HepG2 (cell line): ENCODE measurements around the gene FFAR1. TPM values are rescaled to one million over a fixed set of nuclear protein-coding genes. Genes with fewer than 3 reads are reported as not detected.

ENCODE experiments used
- AGO2 ChIP-seq: fragments of 200-400 bp; formaldehyde crosslinking; optimal IDR thresholded peaks from 2 replicates; pipeline ENCODE3; 2017; ENCODE audit warnings: mild to moderate bottlenecking, low read depth, low read length, moderate library complexity
- AKAP8 ChIP-seq: sonication (generic); formaldehyde crosslinking; IDR thresholded peaks from 2 replicates; pipeline ENCODE4 v1.5.1; 2020; ENCODE audit warnings: mild to moderate bottlenecking, missing genetic modification reagents
- ARNT ChIP-seq: fragments of 450-650 bp; IDR thresholded peaks from 2 replicates; pipeline ENCODE4 v1.6.1; 2017
- ATAD3A ChIP-seq: sonication (generic); formaldehyde crosslinking; IDR thresholded peaks from 2 replicates; pipeline ENCODE4 v1.4.0; 2020; ENCODE audit warnings: missing genetic modification reagents
- DMTF1 ChIP-seq: sonication (generic); formaldehyde crosslinking; IDR thresholded peaks from 2 replicates; pipeline ENCODE4 v1.4.0; 2020; ENCODE audit warnings: mild to moderate bottlenecking, missing genetic modification reagents
- HDAC2 ChIP-seq: sonication (generic); formaldehyde crosslinking; IDR thresholded peaks from 2 replicates; pipeline ENCODE4 v1.4.0; 2020; ENCODE audit warnings: missing genetic modification reagents
- HNRNPLL ChIP-seq: fragments of 200-400 bp; formaldehyde crosslinking; IDR thresholded peaks from 2 replicates; pipeline ENCODE4 v1.6.1; 2017; ENCODE audit warnings: mild to moderate bottlenecking, low read depth, low read length; ENCODE audit not compliant: poor library complexity, severe bottlenecking
- HOXA3 ChIP-seq: sonication (generic); formaldehyde crosslinking; IDR thresholded peaks from 2 replicates; pipeline ENCODE4 v1.5.0; 2020; ENCODE audit warnings: missing genetic modification reagents
- HOXD1 ChIP-seq: sonication (generic); formaldehyde crosslinking; IDR thresholded peaks from 2 replicates; pipeline ENCODE4 v1.5.0; 2020; ENCODE audit warnings: missing genetic modification reagents
- JUNB ChIP-seq: sonication (generic); formaldehyde crosslinking; IDR thresholded peaks from 2 replicates; pipeline ENCODE4 v1.8.0; 2022; ENCODE audit warnings: missing genetic modification reagents, mild to moderate bottlenecking, borderline replicate concordance
- NCOA1 ChIP-seq: sonication (generic); formaldehyde crosslinking; IDR thresholded peaks from 2 replicates; pipeline ENCODE4 v1.9.0; 2021; ENCODE audit warnings: missing genetic modification reagents
- POLR2AphosphoS5 ChIP-seq: IDR thresholded peaks from 2 replicates; pipeline ENCODE4 v1.6.1; 2012; ENCODE audit warnings: low read depth, low read length
- RAD21 ChIP-seq: fragments of 450-650 bp; formaldehyde crosslinking; IDR thresholded peaks from 2 replicates; pipeline ENCODE4 v1.5.0; 2020; ENCODE audit warnings: mild to moderate bottlenecking
- SAP130 ChIP-seq: IDR thresholded peaks from 2 replicates; pipeline ENCODE4 v1.6.1; 2016; ENCODE audit warnings: low read depth
- SATB2 ChIP-seq: sonication (generic); formaldehyde crosslinking; IDR thresholded peaks from 2 replicates; pipeline ENCODE4 v1.5.0; 2020; ENCODE audit warnings: missing genetic modification reagents
- STAG1 ChIP-seq: sonication (generic); formaldehyde crosslinking; IDR thresholded peaks from 2 replicates; pipeline ENCODE4 v1.4.0; 2020; ENCODE audit warnings: missing genetic modification reagents
- TBX2 ChIP-seq: sonication (generic); formaldehyde crosslinking; IDR thresholded peaks from 2 replicates; pipeline ENCODE4 v1.5.0; 2020; ENCODE audit warnings: missing genetic modification reagents, mild to moderate bottlenecking, borderline replicate concordance
- TMF1 ChIP-seq: sonication (generic); formaldehyde crosslinking; IDR thresholded peaks from 2 replicates; pipeline ENCODE4 v1.8.1; 2022; ENCODE audit warnings: low read depth, missing genetic modification reagents
- TOE1 ChIP-seq: sonication (generic); formaldehyde crosslinking; IDR thresholded peaks from 2 replicates; pipeline ENCODE4 v1.4.0; 2020; ENCODE audit warnings: mild to moderate bottlenecking, missing genetic modification reagents
- ZBTB7A ChIP-seq: sonication (generic); formaldehyde crosslinking; IDR thresholded peaks from 2 replicates; pipeline ENCODE4 v1.8.0; 2022; ENCODE audit warnings: mild to moderate bottlenecking, missing genetic modification reagents
- ZNF121 ChIP-seq: sonication (generic); formaldehyde crosslinking; IDR thresholded peaks from 2 replicates; pipeline ENCODE4 v1.5.0; 2020; ENCODE audit warnings: mild to moderate bottlenecking, missing genetic modification reagents
- ZNF225 ChIP-seq: sonication (generic); formaldehyde crosslinking; IDR thresholded peaks from 2 replicates; pipeline ENCODE4 v1.4.0; 2020; ENCODE audit warnings: mild to moderate bottlenecking, missing genetic modification reagents
- ZNF331 ChIP-seq: sonication (generic); formaldehyde crosslinking; IDR thresholded peaks from 2 replicates; pipeline ENCODE4 v1.4.0; 2020; ENCODE audit warnings: missing genetic modification reagents
- ZNF354B ChIP-seq: sonication (generic); formaldehyde crosslinking; IDR thresholded peaks from 2 replicates; pipeline ENCODE4 v1.8.0; 2022; ENCODE audit warnings: mild to moderate bottlenecking, missing genetic modification reagents
- ZNF468 ChIP-seq: sonication (generic); formaldehyde crosslinking; IDR thresholded peaks from 2 replicates; pipeline ENCODE4 v1.8.0; 2022; ENCODE audit warnings: mild to moderate bottlenecking, moderate library complexity, missing genetic modification reagents
- ZNF605 ChIP-seq: sonication (generic); formaldehyde crosslinking; IDR thresholded peaks from 2 replicates; pipeline ENCODE4 v1.8.0; 2022; ENCODE audit warnings: mild to moderate bottlenecking, missing genetic modification reagents
- ZNF644 ChIP-seq: IDR thresholded peaks from 2 replicates; pipeline ENCODE4 v1.6.1; 2016; ENCODE audit warnings: low read depth
- polyA plus RNA-seq, 8 experiments: library from polyadenylated mRNA; depleted of rRNA in 3 of 8; stranded (reverse) in 7 of 8; unstranded in 1 of 8; fragments of >200 nt; fragmentation: Illumina TruSeq in 4 of 8; extraction: Trizol in 4 of 8; gene quantifications; 2 replicates each; pipeline versions ENCODE4 v1.2.1 to v1.2.3, GENCODE V29; 2011 to 2016; ENCODE audit warnings: low read depth in 4 of 8, missing spikeins in 1 of 8, mixed read lengths in 1 of 8; ENCODE audit not compliant: insufficient read depth in 1 of 8
- total RNA-seq, 5 experiments: library from RNA; depleted of rRNA; stranded (reverse); fragments of >200 nt; fragmentation: Illumina TruSeq; extraction: Trizol; gene quantifications; 2 replicates each; pipeline ENCODE4 v1.2.3, GENCODE V29; 2016; ENCODE audit warnings: low read depth in 1 of 5
- TF ChIP-seq, protein P1 (sequence below): sonication (generic); formaldehyde crosslinking; conservative IDR thresholded peaks from 2 replicates; pipeline ENCODE4 v1.4.0; 2020; ENCODE audit warnings: missing genetic modification reagents
- TF ChIP-seq, protein P2 (sequence below): sonication (generic); formaldehyde crosslinking; IDR thresholded peaks from 2 replicates; pipeline ENCODE4 v1.9.0; 2022; ENCODE audit warnings: missing genetic modification reagents, mild to moderate bottlenecking, borderline replicate concordance

The FFAR1 gene
- total and polyA plus RNA-seq, 2 of the 13 experiments (the other 11 are each of a cell fraction or from before 2014, with no cell fraction given) = not detected

GRCh38 chr19:35315883-35316282, 31.8 kb upstream of the FFAR1 start (continued):
- 0 out of 2 replicates have a peak, but pooled peaks have one; percentile 23 for TF ChIP-seq SAP130 (CRISPR knock-in tag)
- TF ChIP-seq ARNT = no peak
- TF ChIP-seq ZNF331 (CRISPR knock-in tag) = 0 out of 2 replicates have a peak, but pooled peaks have one; percentile 25
- TF ChIP-seq STAG1 (CRISPR knock-in tag) = peak; percentile 58
- no peak for TF ChIP-seq SATB2 (CRISPR knock-in tag)
- no peak for TF ChIP-seq ZNF468 (CRISPR knock-in tag)
- no peak for TF ChIP-seq HOXA3 (CRISPR knock-in tag)
- 0 out of 2 replicates have a peak, but pooled peaks have one; percentile 1 for TF ChIP-seq NCOA1 (CRISPR knock-in tag)
- no peak for TF ChIP-seq ZNF644
- TF ChIP-seq, protein P1, sequence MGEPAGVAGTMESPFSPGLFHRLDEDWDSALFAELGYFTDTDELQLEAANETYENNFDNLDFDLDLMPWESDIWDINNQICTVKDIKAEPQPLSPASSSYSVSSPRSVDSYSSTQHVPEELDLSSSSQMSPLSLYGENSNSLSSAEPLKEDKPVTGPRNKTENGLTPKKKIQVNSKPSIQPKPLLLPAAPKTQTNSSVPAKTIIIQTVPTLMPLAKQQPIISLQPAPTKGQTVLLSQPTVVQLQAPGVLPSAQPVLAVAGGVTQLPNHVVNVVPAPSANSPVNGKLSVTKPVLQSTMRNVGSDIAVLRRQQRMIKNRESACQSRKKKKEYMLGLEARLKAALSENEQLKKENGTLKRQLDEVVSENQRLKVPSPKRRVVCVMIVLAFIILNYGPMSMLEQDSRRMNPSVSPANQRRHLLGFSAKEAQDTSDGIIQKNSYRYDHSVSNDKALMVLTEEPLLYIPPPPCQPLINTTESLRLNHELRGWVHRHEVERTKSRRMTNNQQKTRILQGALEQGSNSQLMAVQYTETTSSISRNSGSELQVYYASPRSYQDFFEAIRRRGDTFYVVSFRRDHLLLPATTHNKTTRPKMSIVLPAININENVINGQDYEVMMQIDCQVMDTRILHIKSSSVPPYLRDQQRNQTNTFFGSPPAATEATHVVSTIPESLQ (CRISPR knock-in tag) = no peak
- TF ChIP-seq ZNF121 (CRISPR knock-in tag) = no peak
- TF ChIP-seq AGO2 = no peak
- TF ChIP-seq POLR2AphosphoS5 = no peak
- no peak for TF ChIP-seq HDAC2 (CRISPR knock-in tag)
- TF ChIP-seq AKAP8 (CRISPR knock-in tag) = no peak
- TF ChIP-seq DMTF1 = no peak
- TF ChIP-seq TOE1 = no peak
- no peak for TF ChIP-seq JUNB
- TF ChIP-seq ZBTB7A (CRISPR knock-in tag) = no peak
- no peak for TF ChIP-seq ZNF225 (CRISPR knock-in tag)
- no peak for TF ChIP-seq ZNF605 (CRISPR knock-in tag)
- no peak for TF ChIP-seq HOXD1 (CRISPR knock-in tag)
- TF ChIP-seq HNRNPLL = no peak
- TF ChIP-seq RAD21 (CRISPR knock-in tag) = peak; percentile 81
- no peak for TF ChIP-seq TBX2 (CRISPR knock-in tag)
- no peak for TF ChIP-seq ATAD3A
- TF ChIP-seq TMF1 (CRISPR knock-in tag) = no peak
- TF ChIP-seq ZNF354B (CRISPR knock-in tag) = no peak
- TF ChIP-seq, protein P2, sequence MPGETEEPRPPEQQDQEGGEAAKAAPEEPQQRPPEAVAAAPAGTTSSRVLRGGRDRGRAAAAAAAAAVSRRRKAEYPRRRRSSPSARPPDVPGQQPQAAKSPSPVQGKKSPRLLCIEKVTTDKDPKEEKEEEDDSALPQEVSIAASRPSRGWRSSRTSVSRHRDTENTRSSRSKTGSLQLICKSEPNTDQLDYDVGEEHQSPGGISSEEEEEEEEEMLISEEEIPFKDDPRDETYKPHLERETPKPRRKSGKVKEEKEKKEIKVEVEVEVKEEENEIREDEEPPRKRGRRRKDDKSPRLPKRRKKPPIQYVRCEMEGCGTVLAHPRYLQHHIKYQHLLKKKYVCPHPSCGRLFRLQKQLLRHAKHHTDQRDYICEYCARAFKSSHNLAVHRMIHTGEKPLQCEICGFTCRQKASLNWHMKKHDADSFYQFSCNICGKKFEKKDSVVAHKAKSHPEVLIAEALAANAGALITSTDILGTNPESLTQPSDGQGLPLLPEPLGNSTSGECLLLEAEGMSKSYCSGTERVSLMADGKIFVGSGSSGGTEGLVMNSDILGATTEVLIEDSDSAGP (CRISPR knock-in tag) = peak; percentile 12; the same call in 1 of the 2 replicates
